Esophagus muscularis mucosa (tissue), 3 donors: ENCODE measurements around the gene GOSR1.

Source experiments
- POLR2A ChIP-seq: fragments of 450-650 bp; IDR thresholded peaks from one replicate; pipeline ENCODE4 v1.6.1; 2017; ENCODE audit warnings: antibody characterized with exemption, moderate library complexity, mild to moderate bottlenecking, low read depth
- TF ChIP-seq, protein P1 (sequence below), 3 experiments: fragments of 200-600 bp in 2 of 3; fragments of 450-650 bp in 1 of 3; sonication (generic) in 2 of 3; IDR thresholded peaks; one replicate each; pipeline ENCODE4 v1.5.1; 2017 to 2019; ENCODE audit warnings: antibody characterized with exemption in 3 of 3, mild to moderate bottlenecking in 2 of 3, moderate library complexity in 1 of 3

DNA sequence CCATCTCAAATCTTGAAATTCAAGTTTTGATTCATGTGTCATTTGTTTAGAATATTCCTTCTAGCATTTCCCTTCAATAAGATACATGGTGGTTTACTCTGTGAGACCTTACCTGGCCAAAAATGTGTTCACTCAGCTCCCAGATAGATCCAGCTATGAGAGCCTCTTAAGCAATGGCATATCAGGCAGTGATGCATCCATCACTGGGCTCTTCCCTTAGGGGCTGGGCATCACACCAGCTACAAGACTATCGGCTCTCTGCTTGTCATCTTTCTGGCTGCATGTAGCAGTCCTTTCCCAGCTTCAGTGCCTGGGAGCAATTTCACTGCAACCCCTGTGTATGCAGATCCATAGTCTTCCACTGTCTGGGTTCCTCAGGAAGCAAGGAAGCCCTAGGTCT is 40.6 kb downstream of the GOSR1 start:
- no peak for TF ChIP-seq POLR2A
- TF ChIP-seq, protein P1, sequence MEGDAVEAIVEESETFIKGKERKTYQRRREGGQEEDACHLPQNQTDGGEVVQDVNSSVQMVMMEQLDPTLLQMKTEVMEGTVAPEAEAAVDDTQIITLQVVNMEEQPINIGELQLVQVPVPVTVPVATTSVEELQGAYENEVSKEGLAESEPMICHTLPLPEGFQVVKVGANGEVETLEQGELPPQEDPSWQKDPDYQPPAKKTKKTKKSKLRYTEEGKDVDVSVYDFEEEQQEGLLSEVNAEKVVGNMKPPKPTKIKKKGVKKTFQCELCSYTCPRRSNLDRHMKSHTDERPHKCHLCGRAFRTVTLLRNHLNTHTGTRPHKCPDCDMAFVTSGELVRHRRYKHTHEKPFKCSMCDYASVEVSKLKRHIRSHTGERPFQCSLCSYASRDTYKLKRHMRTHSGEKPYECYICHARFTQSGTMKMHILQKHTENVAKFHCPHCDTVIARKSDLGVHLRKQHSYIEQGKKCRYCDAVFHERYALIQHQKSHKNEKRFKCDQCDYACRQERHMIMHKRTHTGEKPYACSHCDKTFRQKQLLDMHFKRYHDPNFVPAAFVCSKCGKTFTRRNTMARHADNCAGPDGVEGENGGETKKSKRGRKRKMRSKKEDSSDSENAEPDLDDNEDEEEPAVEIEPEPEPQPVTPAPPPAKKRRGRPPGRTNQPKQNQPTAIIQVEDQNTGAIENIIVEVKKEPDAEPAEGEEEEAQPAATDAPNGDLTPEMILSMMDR (IDR thresholded peaks at IDR 0.05), result no peak
